LNCaP clone FGC (cell line): ENCODE measurements around the gene SRXN1.

Experiments
- DNase-seq: peaks from one replicate; pipeline ENCODE4 v3.0.0-alpha.2; 2011; ENCODE audit warnings: low read depth
- H3K4me3 ChIP-seq: 2 replicates; pipeline ENCODE4 v1.5.1; 2011; ENCODE audit warnings: mild to moderate bottlenecking, low read depth, low read length, control low read depth
- CTCF ChIP-seq: IDR thresholded peaks from 2 replicates; pipeline ENCODE4 v1.5.1; 2012; ENCODE audit warnings: mild to moderate bottlenecking; ENCODE audit not compliant: control insufficient read depth, insufficient read depth; ENCODE audit errors: extremely low read depth

SRXN1 gene

GRCh38 chr20:663315-664090 lies 10.5 kb upstream of the SRXN1 start:
- H3K4me3 ChIP-seq, result no peak overlapping the region
- no peak for DNase-seq
- no peak for TF ChIP-seq CTCF

GRCh38 chr20:662277-663192 lies 9.5 kb upstream of the SRXN1 start:
- no peak overlapping the region for H3K4me3 ChIP-seq
- DNase-seq, result no peak
- TF ChIP-seq CTCF, result no peak

DNA sequence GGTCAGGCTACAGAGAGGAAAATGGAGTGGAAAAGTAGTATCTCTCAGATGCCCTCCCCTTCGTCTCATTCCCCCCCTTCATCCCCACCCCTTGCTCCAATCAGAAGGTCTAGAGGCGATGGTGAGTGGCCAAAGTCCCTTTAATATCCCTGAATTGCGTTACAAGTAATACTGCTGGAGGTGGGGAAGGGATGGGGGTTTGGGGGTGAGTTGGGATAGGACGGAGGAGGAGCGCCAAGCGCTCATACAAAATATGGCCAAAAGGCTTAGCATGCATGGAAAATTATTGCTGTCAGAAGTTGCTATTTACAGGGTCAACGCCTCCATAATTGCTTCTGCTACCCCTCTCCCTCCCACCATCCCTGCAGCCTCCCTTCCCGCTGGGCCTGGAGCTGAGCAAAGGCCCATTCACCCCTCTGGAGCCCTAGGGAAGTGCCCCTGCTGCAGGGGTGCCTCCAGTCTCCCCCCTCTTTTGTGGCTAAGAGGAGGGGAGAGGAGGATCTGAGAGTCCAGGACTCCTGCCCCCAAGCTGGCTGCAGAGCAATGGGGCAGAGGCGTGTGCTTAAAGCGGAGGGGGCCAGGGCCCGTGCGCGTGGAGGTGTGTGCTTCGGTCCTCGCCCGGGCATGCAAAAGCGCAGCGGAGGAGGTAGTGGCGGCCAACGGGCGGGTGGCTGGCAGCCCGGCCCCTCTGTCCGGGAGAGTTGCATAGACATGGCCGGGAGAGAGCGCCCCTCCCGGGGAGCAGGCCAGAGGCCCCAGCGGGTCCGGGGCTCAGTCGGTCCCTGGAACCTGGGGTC lies 8.7 kb upstream of the SRXN1 start:
- TF ChIP-seq CTCF, result no peak
- no peak overlapping the region for H3K4me3 ChIP-seq
- no peak for DNase-seq

DNA sequence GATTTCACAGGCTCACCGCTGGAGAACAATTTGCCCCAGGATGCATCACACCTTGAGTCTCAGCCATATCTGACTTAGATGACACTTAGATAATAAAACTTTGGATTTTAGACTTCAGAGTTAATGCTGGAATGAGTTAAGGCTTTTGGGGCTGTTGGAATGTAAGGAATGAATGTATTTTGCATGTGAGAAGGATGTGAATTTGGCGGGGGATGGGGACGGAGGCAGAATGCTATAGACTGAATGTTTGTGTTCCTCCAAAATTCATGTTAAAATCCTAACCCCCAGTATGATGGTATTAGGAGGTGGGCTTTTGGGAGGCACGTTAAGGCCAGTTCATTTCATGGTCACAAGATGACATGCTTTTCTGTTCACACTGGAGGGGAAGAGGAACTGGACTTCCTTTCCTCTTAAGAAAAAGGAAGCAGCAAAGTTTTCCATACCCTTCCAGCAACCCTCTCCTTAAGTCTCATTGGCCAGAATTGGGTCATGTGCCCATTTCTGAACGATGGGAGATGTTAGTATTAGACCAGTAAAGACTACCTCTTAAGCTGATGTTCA lies 5.8 kb upstream of the SRXN1 start:
- no peak for DNase-seq
- no peak overlapping the region for H3K4me3 ChIP-seq
- TF ChIP-seq CTCF, result no peak

- H3K4me3 ChIP-seq, result no peak overlapping the region
- no peak for TF ChIP-seq CTCF
- DNase-seq, result no peak
These were observed 5.2 kb upstream of the SRXN1 start for GRCh38 chr20:658202-658601.
